Endothelial cell of umbilical vein (primary cell): Measurements from ENCODE around the gene IFNG. TPM values are rescaled to one million over a fixed set of nuclear protein-coding genes. Genes with fewer than 3 reads are reported as not detected.

Experiments
- BruUV-seq: library from RNA; stranded (reverse); fragments of 400-500 nt; replicated peaks from 2 replicates; lab custom pipeline; 2021; lab: Mats Ljungman, UMichigan
- CTCF ChIA-PET: fragments of 300-600, 350-600 bp; sonication (Branson Sonifier 250); formaldehyde crosslinking; loops from one replicate; lab custom pipeline; 2021; ENCODE audit warnings: antibody characterized with exemption, inconsistent platforms; lab: Charles Lee
- POLR2A ChIA-PET: fragments of 300-600, 350-600 bp; sonication (Branson Sonifier 250); formaldehyde crosslinking; loops from one replicate; lab custom pipeline; 2021; ENCODE audit warnings: antibody characterized with exemption, inconsistent platforms; lab: Charles Lee
- DNase-seq: peaks from one replicate; pipeline ENCODE4 v3.0.0-alpha.2; 2011; ENCODE audit warnings: low read depth, low spot score
- FAIRE-seq: peaks from 2 replicates; lab custom pipeline; 2011; peaks lifted over from hg19 to GRCh38; lab: Jason Lieb, UNC
- H2AFZ ChIP-seq: 2 replicates; pipeline ENCODE4 v1.6.0; 2012; ENCODE audit warnings: low read depth, low read length, control low read depth, inconsistent platforms
- H3K27ac ChIP-seq: 2 replicates; pipeline ENCODE4 v1.5.1; 2011; ENCODE audit warnings: low read depth, mild to moderate bottlenecking, control low read depth, low read length, moderate library complexity; ENCODE audit not compliant: insufficient read depth
- H3K27me3 ChIP-seq, 2 experiments: 2 replicates each; pipeline versions ENCODE4 v1.6.0 to v1.6.1; 2011; ENCODE audit warnings: low read length in 2 of 2, mixed read lengths in 1 of 2; ENCODE audit not compliant: control insufficient read depth in 2 of 2, insufficient read depth in 2 of 2
- H3K36me3 ChIP-seq, 2 experiments: 2 replicates in 1 of 2; 3 replicates in 1 of 2; pipeline ENCODE4 v1.5.1; 2011; ENCODE audit warnings: low read length in 2 of 2, mild to moderate bottlenecking in 1 of 2, moderate library complexity in 1 of 2; ENCODE audit not compliant: control insufficient read depth in 2 of 2, insufficient read depth in 2 of 2; ENCODE audit errors: extremely low read depth in 1 of 2
- H3K4me1 ChIP-seq: 3 replicates; pipeline ENCODE4 v1.5.1; 2011; ENCODE audit warnings: mild to moderate bottlenecking, low read length; ENCODE audit not compliant: control insufficient read depth, insufficient read depth; ENCODE audit errors: extremely low read depth
- H3K4me2 ChIP-seq: 2 replicates; pipeline ENCODE4 v1.6.1; 2011; ENCODE audit warnings: low read length, control low read depth, mixed read lengths; ENCODE audit not compliant: insufficient read depth
- H3K4me3 ChIP-seq, 3 experiments: fragments of 200-600 bp in 1 of 3; sonication (generic), shearing (Covaris generic) in 1 of 3; replicated peaks in 1 of 3; 2 replicates each; pipeline ENCODE4 v1.5.1; 2011 to 2016; ENCODE audit warnings: control low read depth in 3 of 3, low read length in 3 of 3, mild to moderate bottlenecking in 2 of 3, inconsistent platforms in 1 of 3, low read depth in 1 of 3, moderate library complexity in 1 of 3; ENCODE audit not compliant: insufficient read depth in 1 of 3
- H3K79me2 ChIP-seq: 2 replicates; pipeline ENCODE4 v1.6.0; 2012; ENCODE audit warnings: low read length, inconsistent platforms; ENCODE audit not compliant: control insufficient read depth, insufficient read depth
- H3K9ac ChIP-seq: replicated peaks from 2 replicates; pipeline ENCODE3; 2011; ENCODE audit warnings: low read length, control low read depth; ENCODE audit not compliant: insufficient read depth; ENCODE audit errors: extremely low read depth
- H3K9me1 ChIP-seq: replicated peaks from 3 replicates; pipeline ENCODE4 v1.6.0; 2011; ENCODE audit warnings: mild to moderate bottlenecking, low read length; ENCODE audit not compliant: control insufficient read depth, insufficient read depth; ENCODE audit errors: extremely low read depth
- H3K9me3 ChIP-seq: replicated peaks from 2 replicates; pipeline ENCODE4 v1.5.1; 2012; ENCODE audit warnings: low read length, inconsistent platforms; ENCODE audit not compliant: control insufficient read depth, insufficient read depth
- H4K20me1 ChIP-seq: replicated peaks from 2 replicates; pipeline ENCODE3; 2011; ENCODE audit warnings: mild to moderate bottlenecking, low read length; ENCODE audit not compliant: control insufficient read depth, insufficient read depth; ENCODE audit errors: extremely low read depth
- EZH2 ChIP-seq: IDR thresholded peaks from 2 replicates; pipeline ENCODE4 v1.6.1; 2012; ENCODE audit warnings: borderline replicate concordance, low read depth, mild to moderate bottlenecking, moderate library complexity, low read length, inconsistent platforms; ENCODE audit not compliant: severe bottlenecking
- FOS ChIP-seq: IDR thresholded peaks from 2 replicates; pipeline ENCODE4 v1.6.1; 2011; ENCODE audit warnings: mild to moderate bottlenecking, low read length, moderate library complexity, borderline replicate concordance; ENCODE audit not compliant: insufficient read depth
- POLR2A ChIP-seq: IDR thresholded peaks from 2 replicates; pipeline ENCODE4 v1.6.1; 2012; ENCODE audit warnings: low read depth, mild to moderate bottlenecking, control low read depth, low read length
- dilution Hi-C: fragments of 300-500 bp; cut with MboI; formaldehyde crosslinking; loops from one replicate; pipeline ENCODE4 v1.15.0; 2019; ENCODE audit warnings: low sequenced_read_pairs; ENCODE audit not compliant: extremely low pct_ligation_motif_present
- intact Hi-C: fragments of 100-400 bp; cut with micrococcal nuclease; formaldehyde crosslinking; loops from one replicate; pipeline ENCODE4 v1.10.0; 2022
- polyA plus RNA-seq, 4 experiments: library from polyadenylated mRNA; depleted of rRNA in 3 of 4; stranded (reverse) in 3 of 4; unstranded in 1 of 4; fragments of >200 nt; gene quantifications; 2 replicates each; pipeline versions ENCODE4 v1.2.1 to v1.2.3, GENCODE V29; 2011 to 2012; ENCODE audit warnings: missing spikeins in 1 of 4
- total RNA-seq: library from RNA; stranded (reverse); gene quantifications from 2 replicates; pipeline ENCODE4 v1.2.3, GENCODE V29; 2021

Gene IFNG
- total and polyA plus RNA-seq, 2 donors (not counting 3 experiments of a cell fraction or from before 2014, with no cell fraction given): not detected

DNA sequence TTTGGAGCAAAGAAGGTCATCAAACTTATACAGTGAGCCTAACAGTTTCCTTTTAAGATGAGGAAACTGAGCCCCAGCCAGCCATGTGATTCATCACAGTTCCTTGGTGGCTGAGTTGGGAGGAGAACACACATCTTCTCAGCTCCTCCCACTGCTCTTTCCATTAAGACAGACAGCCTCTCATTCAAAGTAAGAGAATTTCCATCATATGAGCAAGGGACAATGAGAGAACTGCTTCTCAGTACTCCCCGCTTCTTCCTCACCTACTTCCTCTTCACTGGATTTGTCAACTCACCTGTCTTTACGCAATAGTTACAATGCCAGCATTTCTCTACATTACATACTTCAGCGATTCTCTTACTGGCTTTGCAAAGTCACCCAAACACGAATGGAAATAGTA, 2.2 kb downstream of the IFNG start:
- ChIA-PET POLR2A (no interaction called here), CTCF (interaction anchor here (1.5 to 3.0 kb wide), 4 partner anchors 12 to 801 kb away, joined by 3 to 24 read pairs (median 12); no protein-coding TSS in a partner anchor)
- H3K4me1 ChIP-seq: no peaks in the 10 kb centered on the region
- H3K9ac ChIP-seq: no peak overlapping the region
- H3K9me3 ChIP-seq: no peaks in the 10 kb centered on the region
- H3K79me2 ChIP-seq: no peaks in the 10 kb centered on the region
- no peaks in the 10 kb centered on the region for H4K20me1 ChIP-seq
- TF ChIP-seq POLR2A (no peak), EZH2 (no peak)
- no peak for DNase-seq
- H3K27me3 ChIP-seq: no peaks in the 10 kb centered on the region
- no peaks in the 10 kb centered on the region for H3K36me3 ChIP-seq
- no peak overlapping the region for H3K4me3 ChIP-seq
- FAIRE-seq: no peak
- H3K27ac ChIP-seq: no peak overlapping the region
- BruUV-seq: no TSS peak
- dilution Hi-C loops (no loop called here), intact Hi-C loops (no loop called here)
- H3K4me2 ChIP-seq: no peak overlapping the region
- H2AFZ ChIP-seq: no peak overlapping the region
- no peaks in the 10 kb centered on the region for H3K9me1 ChIP-seq

- BruUV-seq: no TSS peak
- Histone ChIP-seq H3K27ac (no peak overlapping the region), H3K4me3 (no peak overlapping the region), H3K9me3 (no peaks in the 10 kb centered on the region), H3K4me2 (no peak overlapping the region), H3K9me1 (no peaks in the 10 kb centered on the region), H3K27me3 (no peaks in the 10 kb centered on the region), H3K4me1 (no peaks in the 10 kb centered on the region), H3K79me2 (no peaks in the 10 kb centered on the region), H2AFZ (no peak overlapping the region), H3K9ac (no peak overlapping the region), H4K20me1 (no peaks in the 10 kb centered on the region), H3K36me3 (no peaks in the 10 kb centered on the region)
- CTCF ChIA-PET: interaction anchor here (3.0 kb wide), 2 partner anchors 116 to 801 kb away, joined by 18 to 24 read pairs; no protein-coding TSS in a partner anchor
- FAIRE-seq (no peak), DNase-seq (no peak)
- POLR2A ChIA-PET: no interaction called here
- intact Hi-C loops (no loop called here), dilution Hi-C loops (no loop called here)
- TF ChIP-seq FOS (no peak), EZH2 (no peak)
Measured at GRCh38 chr12:68156636-68157035, 2.9 kb downstream of the IFNG start.
